ENCODE measurements around the gene LRP8.

The LRP8 gene

GRCh38 chr1:53359934-53360276 is 32.0 kb upstream of the LRP8 start:
- in situ Hi-C loops (cut with MboI; ENCODE audit: low sequenced_read_pairs), result no loop called here

- in situ Hi-C loops (cut with MboI; ENCODE audit: low sequenced_read_pairs), result no loop called here
Measured at GRCh38 chr1:53359225-53359933, 31.5 kb upstream of the LRP8 start.

GRCh38 chr1:53356637-53357036 is 28.8 kb upstream of the LRP8 start:
- in situ Hi-C loops (cut with MboI; ENCODE audit: low sequenced_read_pairs), result no loop called here

GRCh38 chr1:53354119-53354518 is 26.2 kb upstream of the LRP8 start:
- in situ Hi-C loops (cut with MboI; ENCODE audit: low sequenced_read_pairs), result no loop called here

GRCh38 chr1:53352561-53352960 is 24.7 kb upstream of the LRP8 start:
- in situ Hi-C loops (cut with MboI; ENCODE audit: low sequenced_read_pairs), result no loop called here

- in situ Hi-C loops (cut with MboI; ENCODE audit: low sequenced_read_pairs), result no loop called here
Measured at GRCh38 chr1:53350853-53351767, 23.2 kb upstream of the LRP8 start.

- in situ Hi-C loops (cut with MboI; ENCODE audit: low sequenced_read_pairs), result no loop called here
Measured at GRCh38 chr1:53349968-53350852, 22.3 kb upstream of the LRP8 start.

- in situ Hi-C loops (cut with MboI; ENCODE audit: low sequenced_read_pairs), result no loop called here
Measured at GRCh38 chr1:53349369-53349835, 21.5 kb upstream of the LRP8 start.

- in situ Hi-C loops (cut with MboI; ENCODE audit: low sequenced_read_pairs), result no loop called here
Measured at GRCh38 chr1:53348486-53349368, 20.9 kb upstream of the LRP8 start.

- in situ Hi-C loops (cut with MboI; ENCODE audit: low sequenced_read_pairs), result no loop called here
Measured at GRCh38 chr1:53346814-53347176, 18.9 kb upstream of the LRP8 start.

GRCh38 chr1:53345996-53346813 is 18.3 kb upstream of the LRP8 start:
- in situ Hi-C loops (cut with MboI; ENCODE audit: low sequenced_read_pairs), result no loop called here

GRCh38 chr1:53344921-53345838 is 17.3 kb upstream of the LRP8 start:
- in situ Hi-C loops (cut with MboI; ENCODE audit: low sequenced_read_pairs), result no loop called here

GRCh38 chr1:53343831-53344668 is 16.2 kb upstream of the LRP8 start:
- in situ Hi-C loops (cut with MboI; ENCODE audit: low sequenced_read_pairs), result no loop called here

- in situ Hi-C loops (cut with MboI; ENCODE audit: low sequenced_read_pairs), result no loop called here
Measured at GRCh38 chr1:53342735-53343470, 15.0 kb upstream of the LRP8 start.

GRCh38 chr1:53341961-53342707 is 14.3 kb upstream of the LRP8 start:
- in situ Hi-C loops (cut with MboI; ENCODE audit: low sequenced_read_pairs), result no loop called here

GRCh38 chr1:53341521-53341895 is 13.6 kb upstream of the LRP8 start:
- in situ Hi-C loops (cut with MboI; ENCODE audit: low sequenced_read_pairs), result no loop called here
